DOHH2 (cell line): ENCODE results near the gene ACKR3.

Experiments used
- H3F3A ChIP-seq: fragments of 200-600 bp; sonication (generic), shearing (Covaris generic); 2 replicates; pipeline ENCODE4 v1.6.0; 2016; ENCODE audit warnings: antibody characterized with exemption, mild to moderate bottlenecking; ENCODE audit not compliant: control insufficient read depth, insufficient read depth
- H3K27ac ChIP-seq: fragments of 200-600 bp; sonication (generic); 2 replicates; pipeline ENCODE4 v1.5.1; 2014; ENCODE audit warnings: low read depth, mild to moderate bottlenecking, low read length, moderate library complexity
- H3K27me3 ChIP-seq: fragments of 200-600 bp; sonication (generic); 2 replicates; pipeline ENCODE4 v1.6.1; 2014; ENCODE audit warnings: mild to moderate bottlenecking, low read length, mixed read lengths; ENCODE audit not compliant: control insufficient read depth
- H3K36me3 ChIP-seq: fragments of 200-600 bp; sonication (generic); 2 replicates; pipeline ENCODE4 v1.6.1; 2014; ENCODE audit warnings: mild to moderate bottlenecking, low read length, moderate library complexity, mixed read lengths; ENCODE audit not compliant: control insufficient read depth
- H3K4me1 ChIP-seq: fragments of 200-600 bp; sonication (generic); 2 replicates; pipeline ENCODE4 v1.6.1; 2014; ENCODE audit warnings: mild to moderate bottlenecking, low read length, mixed read lengths; ENCODE audit not compliant: control insufficient read depth
- H3K4me2 ChIP-seq: fragments of 200-600 bp; sonication (generic); 2 replicates; pipeline ENCODE4 v1.6.0; 2014; ENCODE audit warnings: mild to moderate bottlenecking, low read length, moderate library complexity
- H3K4me3 ChIP-seq: fragments of 200-600 bp; sonication (generic); 2 replicates; pipeline ENCODE4 v1.5.1; 2014; ENCODE audit warnings: mild to moderate bottlenecking, low read length, mixed read lengths
- H3K79me2 ChIP-seq: fragments of 200-600 bp; sonication (generic); 2 replicates; pipeline ENCODE4 v1.6.1; 2014; ENCODE audit warnings: mild to moderate bottlenecking, low read length, mixed read lengths; ENCODE audit not compliant: control insufficient read depth
- H3K9me2 ChIP-seq: fragments of 200-600 bp; sonication (generic); replicated peaks from 2 replicates; pipeline ENCODE4 v1.6.1; 2014; ENCODE audit warnings: mild to moderate bottlenecking, low read length, mixed read lengths; ENCODE audit not compliant: control insufficient read depth
- H3K9me3 ChIP-seq: fragments of 200-600 bp; sonication (generic); 2 replicates; pipeline ENCODE4 v1.6.1; 2014; ENCODE audit warnings: antibody characterized with exemption, low read length, mixed read lengths; ENCODE audit not compliant: control insufficient read depth, insufficient read depth
- H4K20me1 ChIP-seq: fragments of 200-600 bp; sonication (generic); 2 replicates; pipeline ENCODE4 v1.6.0; 2014; ENCODE audit warnings: low read depth, mild to moderate bottlenecking, antibody characterized with exemption, low read length, moderate library complexity; ENCODE audit not compliant: control insufficient read depth, insufficient read depth
- CTCF ChIP-seq: fragments of 200-600 bp; sonication (generic); IDR thresholded peaks from one replicate; pipeline ENCODE4 v1.5.1; 2014; ENCODE audit warnings: antibody characterized with exemption, mild to moderate bottlenecking, low read depth, low read length; ENCODE audit not compliant: poor library complexity, severe bottlenecking
- EZH2phosphoT487 ChIP-seq: fragments of 200-600 bp; sonication (generic); IDR thresholded peaks from 2 replicates; pipeline ENCODE4 v1.6.1; 2017; ENCODE audit warnings: borderline replicate concordance, mild to moderate bottlenecking, antibody characterized with exemption, low read length, moderate library complexity, mixed read lengths

ACKR3 gene

DNA sequence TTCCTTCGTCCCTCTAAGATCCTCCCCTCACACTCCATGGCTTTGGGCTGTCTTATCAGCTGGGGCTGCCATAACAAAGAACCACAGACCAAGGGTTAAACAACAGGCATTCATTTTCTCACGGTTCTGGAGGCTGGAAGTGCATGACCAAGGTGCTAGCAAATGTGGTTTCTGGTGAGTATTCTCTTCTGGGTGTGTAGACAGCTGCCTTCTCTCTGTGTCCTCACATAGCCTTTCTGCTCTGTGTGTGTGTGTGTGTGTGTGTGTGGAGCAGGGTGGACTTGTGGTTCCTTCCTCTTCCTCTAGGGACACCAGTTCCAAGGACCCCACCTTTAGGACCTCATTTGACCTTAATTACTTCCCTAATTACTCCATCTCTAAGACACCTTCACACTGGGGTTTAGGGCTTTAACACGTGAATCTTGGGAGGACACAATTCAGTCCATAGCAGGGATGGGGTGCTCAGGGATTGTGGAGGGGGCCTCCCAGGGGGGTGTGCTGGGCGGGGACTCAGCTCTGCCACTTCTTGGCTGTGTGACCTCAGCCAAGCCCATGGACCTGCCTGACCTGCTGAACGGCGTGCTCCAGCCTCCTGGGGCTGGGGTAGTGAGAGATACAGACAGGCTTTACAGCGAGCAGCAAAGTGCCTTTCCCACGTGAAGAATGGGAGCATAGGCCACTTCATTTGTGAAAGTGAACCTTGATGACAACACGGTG is 38.0 kb downstream of the ACKR3 start:
- no peak overlapping the region for H3K4me2 ChIP-seq

GRCh38 chr2:236608188-236608525 is 38.5 kb downstream of the ACKR3 start:
- no peaks in the 10 kb centered on the region for H3F3A ChIP-seq
- H3K9me3 ChIP-seq = no peaks in the 10 kb centered on the region
- H4K20me1 ChIP-seq = no peaks in the 10 kb centered on the region
- H3K9me2 ChIP-seq = no peaks in the 10 kb centered on the region
- no peaks in the 10 kb centered on the region for H3K4me1 ChIP-seq
- H3K27me3 ChIP-seq = no peaks in the 10 kb centered on the region
- TF ChIP-seq CTCF = no peak
- no peak for TF ChIP-seq EZH2phosphoT487
- no peaks in the 10 kb centered on the region for H3K79me2 ChIP-seq
- H3K4me3 ChIP-seq = no peak overlapping the region
- no peak overlapping the region for H3K4me2 ChIP-seq
- no peak overlapping the region for H3K27ac ChIP-seq
- H3K36me3 ChIP-seq = no peaks in the 10 kb centered on the region

More for the DNA sequence above, 38.0 kb downstream of the ACKR3 start:
- no peaks in the 10 kb centered on the region for H3K9me3 ChIP-seq
- TF ChIP-seq CTCF = peak; percentile 39
- no peak for TF ChIP-seq EZH2phosphoT487
- H3K9me2 ChIP-seq = no peaks in the 10 kb centered on the region
- no peaks in the 10 kb centered on the region for H4K20me1 ChIP-seq
- H3K27ac ChIP-seq = no peak overlapping the region
- no peaks in the 10 kb centered on the region for H3K4me1 ChIP-seq
- no peaks in the 10 kb centered on the region for H3K36me3 ChIP-seq
- no peaks in the 10 kb centered on the region for H3K27me3 ChIP-seq
- H3K4me3 ChIP-seq = no peak overlapping the region
- no peaks in the 10 kb centered on the region for H3F3A ChIP-seq
- no peaks in the 10 kb centered on the region for H3K79me2 ChIP-seq

- Histone ChIP-seq H3K9me3 (no peaks in the 10 kb centered on the region), H3K27ac (no peak overlapping the region), H3K4me3 (no peak overlapping the region), H3K4me1 (no peaks in the 10 kb centered on the region), H3K36me3 (no peaks in the 10 kb centered on the region), H3K79me2 (no peaks in the 10 kb centered on the region), H3F3A (no peaks in the 10 kb centered on the region), H3K4me2 (no peak overlapping the region), H3K27me3 (no peaks in the 10 kb centered on the region), H3K9me2 (no peaks in the 10 kb centered on the region), H4K20me1 (no peaks in the 10 kb centered on the region)
- no peak for TF ChIP-seq CTCF
- TF ChIP-seq EZH2phosphoT487 = no peak
Observed at GRCh38 chr2:236608710-236609109, 39.1 kb downstream of the ACKR3 start.
